HEK293 (cell line): ENCODE results near the gene DPH6.

Source experiments
- CTCF ChIA-PET: fragments of 350-600 bp; formaldehyde crosslinking; extraction: SDS; loops from one replicate; lab custom pipeline; 2021; ENCODE audit warnings: antibody characterized with exemption; lab: Yijun Ruan, JAX
- POLR2A ChIA-PET: fragments of 300-600 bp; formaldehyde crosslinking; extraction: SDS; loops from one replicate; lab custom pipeline; 2020; ENCODE audit warnings: antibody characterized with exemption, inconsistent platforms; lab: Yijun Ruan, JAX
- H3K27ac ChIP-seq: fragments of 200-500 bp; sonication (Bioruptor generic); 2 replicates; pipeline ENCODE4 v1.5.1; 2014; ENCODE audit warnings: low read depth, low read length, control low read depth, inconsistent platforms; ENCODE audit errors: extremely low read depth
- H3K36me3 ChIP-seq, 2 experiments: fragments of 200-500 bp in 1 of 2; sonication (Bioruptor generic) in 1 of 2; 1 replicate in 1 of 2; 2 replicates in 1 of 2; pipeline ENCODE4 v1.5.1; 2014 to 2017; ENCODE audit warnings: inconsistent platforms in 2 of 2, low read length in 2 of 2; ENCODE audit not compliant: control insufficient read depth in 2 of 2, insufficient read depth in 1 of 2
- H3K4me1 ChIP-seq: fragments of 200-500 bp; sonication (Bioruptor generic); 2 replicates; pipeline ENCODE4 v1.5.1; 2014; ENCODE audit warnings: mild to moderate bottlenecking, low read length, inconsistent platforms; ENCODE audit not compliant: control insufficient read depth, insufficient read depth
- H3K4me3 ChIP-seq: 2 replicates; pipeline ENCODE4 v1.5.1; 2011; ENCODE audit warnings: low read depth, mild to moderate bottlenecking, control low read depth, low read length, moderate library complexity
- H3K9me3 ChIP-seq: fragments of 200-500 bp; sonication (Bioruptor generic); 2 replicates; pipeline ENCODE4 v1.5.1; 2014; ENCODE audit warnings: low read depth, low read length, inconsistent platforms; ENCODE audit not compliant: control insufficient read depth, insufficient read depth
- GLIS2 ChIP-seq: fragments of 450-650 bp; formaldehyde crosslinking; IDR thresholded peaks from 2 replicates; pipeline ENCODE4 v1.5.1; 2016; ENCODE audit warnings: missing biosample characterization, missing genetic modification characterization
- KLF7 ChIP-seq: fragments of 450-650 bp; formaldehyde crosslinking; IDR thresholded peaks from 2 replicates; pipeline ENCODE4 v1.5.1; 2016; ENCODE audit warnings: missing biosample characterization, missing genetic modification characterization, borderline replicate concordance
- ZNF335 ChIP-seq: fragments of 450-650 bp; formaldehyde crosslinking; conservative IDR thresholded peaks from 2 replicates; pipeline ENCODE4 v1.5.1; 2016; ENCODE audit warnings: missing biosample characterization, missing genetic modification characterization
- ZNF544 ChIP-seq: fragments of 450-650 bp; formaldehyde crosslinking; IDR thresholded peaks from 2 replicates; pipeline ENCODE4 v1.5.0; 2017; ENCODE audit warnings: missing biosample characterization, missing genetic modification characterization
- ZNF629 ChIP-seq: fragments of 450-650 bp; formaldehyde crosslinking; IDR thresholded peaks from 2 replicates; pipeline ENCODE4 v1.5.1; 2017; ENCODE audit warnings: missing biosample characterization, missing genetic modification characterization
- ZNF677 ChIP-seq: fragments of 450-650 bp; IDR thresholded peaks from 2 replicates; pipeline ENCODE4 v1.5.0; 2018; ENCODE audit warnings: missing biosample characterization, mild to moderate bottlenecking, missing genetic modification characterization, moderate library complexity
- ZNF747 ChIP-seq: fragments of 450-650 bp; formaldehyde crosslinking; IDR thresholded peaks from 2 replicates; pipeline ENCODE4 v1.5.1; 2016; ENCODE audit warnings: missing biosample characterization, missing genetic modification characterization
- TF ChIP-seq, protein P1 (sequence below): fragments of 450-650 bp; formaldehyde crosslinking; IDR thresholded peaks from 2 replicates; pipeline ENCODE4 v1.5.1; 2016; ENCODE audit warnings: missing biosample characterization, missing genetic modification characterization
- TF ChIP-seq, protein P2 (sequence below): fragments of 450-650 bp; IDR thresholded peaks from 2 replicates; pipeline ENCODE4 v1.5.1; 2018; ENCODE audit warnings: missing biosample characterization, missing genetic modification characterization
- TF ChIP-seq, protein P3 (sequence below): fragments of 450-650 bp; formaldehyde crosslinking; IDR thresholded peaks from 2 replicates; pipeline ENCODE4 v1.5.0; 2017; ENCODE audit warnings: missing biosample characterization, missing genetic modification characterization, borderline replicate concordance
- TF ChIP-seq, protein P4 (sequence below): fragments of 450-650 bp; formaldehyde crosslinking; IDR thresholded peaks from 2 replicates; pipeline ENCODE4 v1.5.1; 2017; ENCODE audit warnings: missing biosample characterization, missing genetic modification characterization

Gene DPH6

DNA sequence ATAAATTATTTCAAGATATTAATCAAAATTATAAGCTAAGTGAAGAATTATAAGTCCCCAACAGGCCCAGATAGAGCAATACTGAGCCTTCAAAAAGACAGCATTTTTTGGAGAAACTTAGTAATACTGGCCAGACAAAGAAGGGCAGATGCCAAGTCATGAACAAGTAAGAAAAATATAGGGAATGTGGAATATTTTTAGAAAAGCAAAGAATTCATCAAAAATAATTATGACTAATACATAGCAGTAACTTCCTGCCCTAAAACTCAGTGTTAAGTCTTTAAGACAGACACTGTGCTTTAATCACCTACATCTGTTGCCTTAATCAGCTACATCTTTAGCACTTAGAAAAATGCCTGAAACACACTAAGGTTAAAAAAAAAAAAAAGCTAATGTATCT lies 31.2 kb downstream of the DPH6 start:
- ChIA-PET CTCF (no interaction called here), POLR2A (no interaction called here)
- H3K4me3 ChIP-seq = no peak overlapping the region
- H3K4me1 ChIP-seq = no peaks in the 10 kb centered on the region
- no peak overlapping the region for H3K27ac ChIP-seq
- H3K9me3 ChIP-seq = no peaks in the 10 kb centered on the region
- TF ChIP-seq KLF7 (tag by site-specific recombination) = no peak
- no peak for TF ChIP-seq ZNF544 (tag by site-specific recombination)
- no peak for TF ChIP-seq ZNF747 (tag by site-specific recombination)
- no peak for TF ChIP-seq ZNF629
- TF ChIP-seq, protein P1, sequence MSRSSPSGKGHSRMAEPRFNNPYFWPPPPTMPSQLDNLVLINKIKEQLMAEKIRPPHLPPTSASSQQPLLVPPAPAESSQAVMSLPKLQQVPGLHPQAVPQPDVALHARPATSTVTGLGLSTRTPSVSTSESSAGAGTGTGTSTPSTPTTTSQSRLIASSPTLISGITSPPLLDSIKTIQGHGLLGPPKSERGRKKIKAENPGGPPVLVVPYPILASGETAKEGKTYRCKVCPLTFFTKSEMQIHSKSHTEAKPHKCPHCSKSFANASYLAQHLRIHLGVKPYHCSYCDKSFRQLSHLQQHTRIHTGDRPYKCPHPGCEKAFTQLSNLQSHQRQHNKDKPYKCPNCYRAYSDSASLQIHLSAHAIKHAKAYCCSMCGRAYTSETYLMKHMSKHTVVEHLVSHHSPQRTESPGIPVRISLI (tag by site-specific recombination) = no peak
- H3K36me3 ChIP-seq = no peaks in the 10 kb centered on the region

DNA sequence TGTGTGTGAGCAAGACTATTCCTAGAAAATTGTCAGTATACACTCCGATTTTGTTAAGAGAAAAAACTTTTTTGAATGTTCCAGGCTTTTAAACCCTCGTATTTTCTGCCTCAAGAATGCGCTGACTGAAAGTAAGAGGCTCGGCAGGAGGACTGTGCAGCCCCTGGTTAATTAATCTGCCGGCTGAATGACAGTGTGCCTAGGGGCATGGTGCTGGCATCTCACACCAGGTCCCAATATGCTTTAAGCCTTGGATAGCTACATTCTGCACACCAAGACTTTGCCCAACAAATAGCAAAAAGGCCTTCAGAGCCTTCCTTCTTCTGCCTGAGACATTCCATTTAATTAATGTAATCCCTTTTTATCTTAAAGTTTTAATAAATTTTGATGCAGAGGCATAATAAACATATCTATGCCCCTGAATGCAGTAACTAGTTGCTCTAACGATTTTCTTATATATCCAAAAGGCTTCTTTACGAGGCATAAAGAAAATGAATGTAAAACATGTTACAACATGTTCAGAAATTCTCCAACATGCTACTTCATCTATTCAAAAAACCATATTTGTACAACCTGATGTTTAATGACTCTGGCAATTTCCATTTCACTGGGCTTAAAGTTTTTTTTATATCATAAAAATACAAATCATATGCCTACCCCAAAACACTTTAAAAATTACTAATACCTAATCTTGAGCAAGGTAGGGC lies 37.9 kb downstream of the DPH6 start:
- Histone ChIP-seq H3K4me1 (peaks cover 3% of the 10 kb centered on the region; the same call in 1 of the 2 replicates), H3K9me3 (no peaks in the 10 kb centered on the region), H3K36me3 (no peaks in the 10 kb centered on the region), H3K4me3 (no peak overlapping the region), H3K27ac (no peak overlapping the region)
- POLR2A ChIA-PET = no interaction called here
- CTCF ChIA-PET = interaction anchor here (1.0 kb wide), 1 partner anchor 64 kb away, joined by 5 read pairs; no protein-coding TSS in a partner anchor
- no peak for TF ChIP-seq GLIS2 (tag by site-specific recombination)
- TF ChIP-seq, protein P2, sequence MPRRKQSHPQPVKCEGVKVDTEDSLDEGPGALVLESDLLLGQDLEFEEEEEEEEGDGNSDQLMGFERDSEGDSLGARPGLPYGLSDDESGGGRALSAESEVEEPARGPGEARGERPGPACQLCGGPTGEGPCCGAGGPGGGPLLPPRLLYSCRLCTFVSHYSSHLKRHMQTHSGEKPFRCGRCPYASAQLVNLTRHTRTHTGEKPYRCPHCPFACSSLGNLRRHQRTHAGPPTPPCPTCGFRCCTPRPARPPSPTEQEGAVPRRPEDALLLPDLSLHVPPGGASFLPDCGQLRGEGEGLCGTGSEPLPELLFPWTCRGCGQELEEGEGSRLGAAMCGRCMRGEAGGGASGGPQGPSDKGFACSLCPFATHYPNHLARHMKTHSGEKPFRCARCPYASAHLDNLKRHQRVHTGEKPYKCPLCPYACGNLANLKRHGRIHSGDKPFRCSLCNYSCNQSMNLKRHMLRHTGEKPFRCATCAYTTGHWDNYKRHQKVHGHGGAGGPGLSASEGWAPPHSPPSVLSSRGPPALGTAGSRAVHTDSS (tag by site-specific recombination) = no peak
- TF ChIP-seq, protein P3, sequence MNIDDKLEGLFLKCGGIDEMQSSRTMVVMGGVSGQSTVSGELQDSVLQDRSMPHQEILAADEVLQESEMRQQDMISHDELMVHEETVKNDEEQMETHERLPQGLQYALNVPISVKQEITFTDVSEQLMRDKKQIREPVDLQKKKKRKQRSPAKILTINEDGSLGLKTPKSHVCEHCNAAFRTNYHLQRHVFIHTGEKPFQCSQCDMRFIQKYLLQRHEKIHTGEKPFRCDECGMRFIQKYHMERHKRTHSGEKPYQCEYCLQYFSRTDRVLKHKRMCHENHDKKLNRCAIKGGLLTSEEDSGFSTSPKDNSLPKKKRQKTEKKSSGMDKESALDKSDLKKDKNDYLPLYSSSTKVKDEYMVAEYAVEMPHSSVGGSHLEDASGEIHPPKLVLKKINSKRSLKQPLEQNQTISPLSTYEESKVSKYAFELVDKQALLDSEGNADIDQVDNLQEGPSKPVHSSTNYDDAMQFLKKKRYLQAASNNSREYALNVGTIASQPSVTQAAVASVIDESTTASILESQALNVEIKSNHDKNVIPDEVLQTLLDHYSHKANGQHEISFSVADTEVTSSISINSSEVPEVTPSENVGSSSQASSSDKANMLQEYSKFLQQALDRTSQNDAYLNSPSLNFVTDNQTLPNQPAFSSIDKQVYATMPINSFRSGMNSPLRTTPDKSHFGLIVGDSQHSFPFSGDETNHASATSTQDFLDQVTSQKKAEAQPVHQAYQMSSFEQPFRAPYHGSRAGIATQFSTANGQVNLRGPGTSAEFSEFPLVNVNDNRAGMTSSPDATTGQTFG = no peak
- peak; percentile 57; the same call in 1 of the 2 replicates for TF ChIP-seq ZNF335 (tag by site-specific recombination)

DNA sequence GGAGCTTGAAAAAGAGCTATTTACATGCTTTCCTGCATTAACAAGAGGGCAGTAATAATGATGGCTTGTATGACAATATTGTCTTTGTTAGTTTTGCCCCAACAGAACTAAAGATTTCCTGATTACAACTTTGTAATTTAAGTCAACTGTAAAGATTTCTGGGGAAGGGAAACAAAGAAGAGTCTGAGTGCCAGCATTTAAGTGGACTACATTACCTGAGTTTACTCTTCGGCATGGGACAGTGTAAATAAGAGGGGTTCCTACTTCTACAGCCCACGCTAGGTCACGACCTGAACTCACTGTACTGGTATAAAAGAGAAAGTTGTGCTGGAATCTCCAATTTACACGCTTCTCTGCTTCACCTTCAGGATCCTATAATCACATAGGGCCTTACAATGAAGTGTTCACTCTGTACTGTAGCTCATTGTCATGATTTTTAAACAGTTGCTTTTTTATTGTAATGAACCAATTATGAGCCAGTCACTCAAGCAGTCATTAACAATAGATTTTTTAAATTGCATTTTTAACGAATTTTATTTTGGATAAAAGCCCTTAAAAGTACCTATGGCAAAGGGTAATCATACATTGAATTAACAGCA lies 39.6 kb downstream of the DPH6 start:
- H3K4me1 ChIP-seq = peaks cover 3% of the 10 kb centered on the region; the same call in 1 of the 2 replicates
- no peak for TF ChIP-seq ZNF677 (tag by site-specific recombination)
- TF ChIP-seq, protein P4, sequence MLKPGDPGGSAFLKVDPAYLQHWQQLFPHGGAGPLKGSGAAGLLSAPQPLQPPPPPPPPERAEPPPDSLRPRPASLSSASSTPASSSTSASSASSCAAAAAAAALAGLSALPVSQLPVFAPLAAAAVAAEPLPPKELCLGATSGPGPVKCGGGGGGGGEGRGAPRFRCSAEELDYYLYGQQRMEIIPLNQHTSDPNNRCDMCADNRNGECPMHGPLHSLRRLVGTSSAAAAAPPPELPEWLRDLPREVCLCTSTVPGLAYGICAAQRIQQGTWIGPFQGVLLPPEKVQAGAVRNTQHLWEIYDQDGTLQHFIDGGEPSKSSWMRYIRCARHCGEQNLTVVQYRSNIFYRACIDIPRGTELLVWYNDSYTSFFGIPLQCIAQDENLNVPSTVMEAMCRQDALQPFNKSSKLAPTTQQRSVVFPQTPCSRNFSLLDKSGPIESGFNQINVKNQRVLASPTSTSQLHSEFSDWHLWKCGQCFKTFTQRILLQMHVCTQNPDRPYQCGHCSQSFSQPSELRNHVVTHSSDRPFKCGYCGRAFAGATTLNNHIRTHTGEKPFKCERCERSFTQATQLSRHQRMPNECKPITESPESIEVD (tag by site-specific recombination) = peak; percentile 61
- TF ChIP-seq, all 188 proteins: peak for 1
- Histone ChIP-seq H3K36me3 (no peaks in the 10 kb centered on the region), H3K9me3 (no peaks in the 10 kb centered on the region), H3K4me3 (no peak overlapping the region), H3K27ac (no peak overlapping the region)
- POLR2A ChIA-PET = no interaction called here
- CTCF ChIA-PET = interaction anchor here (1.4 kb wide), 1 partner anchor 62 kb away, joined by 7 read pairs; no protein-coding TSS in a partner anchor
